Measurements from ENCODE around the gene POU3F2. TPM values are rescaled to one million over a fixed set of nuclear protein-coding genes. Genes with fewer than 3 reads are reported as not detected.

Gene POU3F2
- total RNA-seq, 1 donor from 2014 or later: 114 TPM

- peaks cover 43% of the 10 kb centered on the region for H3K36me3 Mint-ChIP-seq (ENCODE audit: low read depth)
- H3K27me3 Mint-ChIP-seq (ENCODE audit: low read depth): peaks cover 75% of the 10 kb centered on the region
- TF ChIP-seq CTCF (conservative IDR thresholded peaks at IDR 0.05): no peak
- DNase-seq (ENCODE audit: low read depth, low spot score): no peak
- peak overlapping the region; percentile 98 for H3K4me3 Mint-ChIP-seq
- peaks cover 50% of the 10 kb centered on the region for H3K4me1 Mint-ChIP-seq
- no peaks in the 10 kb centered on the region for H3K9me3 Mint-ChIP-seq
- H3K27ac Mint-ChIP-seq (ENCODE audit: unreplicated experiment): peak overlapping the region; percentile 96
Observed at GRCh38 chr6:98836025-98836961, 1.9 kb downstream of the POU3F2 start.

- peaks cover 76% of the 10 kb centered on the region for H3K27me3 Mint-ChIP-seq (ENCODE audit: low read depth)
- peak overlapping the region; percentile 96 for H3K27ac Mint-ChIP-seq (ENCODE audit: unreplicated experiment)
- H3K4me1 Mint-ChIP-seq: peaks cover 52% of the 10 kb centered on the region
- no peak for DNase-seq (ENCODE audit: low read depth, low spot score)
- H3K36me3 Mint-ChIP-seq (ENCODE audit: low read depth): peaks cover 52% of the 10 kb centered on the region
- H3K9me3 Mint-ChIP-seq: no peaks in the 10 kb centered on the region
- H3K4me3 Mint-ChIP-seq: peak overlapping the region; percentile 98
- no peak for TF ChIP-seq CTCF (conservative IDR thresholded peaks at IDR 0.05)
Observed at GRCh38 chr6:98836962-98837944, 2.9 kb downstream of the POU3F2 start.

- Mint-ChIP-seq H3K27me3 (ENCODE audit: low read depth) (peaks cover 76% of the 10 kb centered on the region), H3K4me3 (peak overlapping the region; percentile 98), H3K27ac (ENCODE audit: unreplicated experiment) (peak overlapping the region; percentile 94), H3K4me1 (peaks cover 51% of the 10 kb centered on the region), H3K9me3 (no peaks in the 10 kb centered on the region), H3K36me3 (ENCODE audit: low read depth) (peaks cover 56% of the 10 kb centered on the region)
- no peak for DNase-seq (ENCODE audit: low read depth, low spot score)
- TF ChIP-seq CTCF (conservative IDR thresholded peaks at IDR 0.05): no peak
Observed at GRCh38 chr6:98838032-98838431, 3.7 kb downstream of the POU3F2 start.

- Mint-ChIP-seq H3K36me3 (ENCODE audit: low read depth) (peaks cover 62% of the 10 kb centered on the region), H3K27me3 (ENCODE audit: low read depth) (peaks cover 75% of the 10 kb centered on the region), H3K9me3 (no peaks in the 10 kb centered on the region), H3K27ac (ENCODE audit: unreplicated experiment) (peak overlapping the region; percentile 62), H3K4me3 (peak overlapping the region; percentile 98), H3K4me1 (peaks cover 49% of the 10 kb centered on the region)
- DNase-seq (ENCODE audit: low read depth, low spot score): no peak
- TF ChIP-seq CTCF (conservative IDR thresholded peaks at IDR 0.05): no peak
Observed at GRCh38 chr6:98838975-98839374, 4.6 kb downstream of the POU3F2 start.

GRCh38 chr6:98839781-98840361, 5.5 kb downstream of the POU3F2 start:
- H3K4me3 Mint-ChIP-seq: peak overlapping the region; percentile 98
- H3K9me3 Mint-ChIP-seq: no peaks in the 10 kb centered on the region
- peak overlapping the region; percentile 85 for H3K27ac Mint-ChIP-seq (ENCODE audit: unreplicated experiment)
- H3K27me3 Mint-ChIP-seq (ENCODE audit: low read depth): peaks cover 77% of the 10 kb centered on the region
- TF ChIP-seq CTCF (conservative IDR thresholded peaks at IDR 0.05): peak; percentile 57
- H3K36me3 Mint-ChIP-seq (ENCODE audit: low read depth): peaks cover 70% of the 10 kb centered on the region
- H3K4me1 Mint-ChIP-seq: peaks cover 51% of the 10 kb centered on the region
- no peak for DNase-seq (ENCODE audit: low read depth, low spot score)
